ENCODE data around the gene IGSF9B.
A peak's percentile ranks its signal among the peaks of the same experiment; 100 is the strongest.

Gene IGSF9B

GRCh38 chr11:133936136-133936535 lies 20.6 kb downstream of the IGSF9B start:
- DNase-seq = no peak

- no peak for DNase-seq
Measured at GRCh38 chr11:133935551-133935910, 21.2 kb downstream of the IGSF9B start.

GRCh38 chr11:133934599-133935550 lies 21.9 kb downstream of the IGSF9B start:
- no peak for DNase-seq

- DNase-seq = no peak
Measured at GRCh38 chr11:133934096-133934495, 22.7 kb downstream of the IGSF9B start.

- no peak for DNase-seq
Measured at GRCh38 chr11:133931449-133932060, 25.2 kb downstream of the IGSF9B start.

- no peak for DNase-seq
Measured at GRCh38 chr11:133930767-133931448, 25.9 kb downstream of the IGSF9B start.

- DNase-seq = no peak
Measured at GRCh38 chr11:133930053-133930766, 26.6 kb downstream of the IGSF9B start.

- DNase-seq = no peak
Measured at GRCh38 chr11:133929401-133930052, 27.2 kb downstream of the IGSF9B start.

GRCh38 chr11:133928628-133929059 lies 28.1 kb downstream of the IGSF9B start:
- no peak for DNase-seq

GRCh38 chr11:133927690-133928627 lies 28.8 kb downstream of the IGSF9B start:
- peak; percentile 49 to 74 for DNase-seq

GRCh38 chr11:133926466-133927246 lies 30.1 kb downstream of the IGSF9B start:
- no peak for DNase-seq

GRCh38 chr11:133925756-133926155 lies 31.0 kb downstream of the IGSF9B start:
- no peak for DNase-seq

GRCh38 chr11:133924661-133925060 lies 32.1 kb downstream of the IGSF9B start:
- no peak for DNase-seq

- DNase-seq = no peak
Measured at GRCh38 chr11:133922078-133922870, 34.5 kb downstream of the IGSF9B start.

- DNase-seq = no peak
Measured at GRCh38 chr11:133921513-133921912, 35.3 kb downstream of the IGSF9B start.

- DNase-seq = no peak
Measured at GRCh38 chr11:133921026-133921425, 35.7 kb downstream of the IGSF9B start.

- DNase-seq = no peak
Measured at GRCh38 chr11:133920109-133920990, 36.4 kb downstream of the IGSF9B start.

GRCh38 chr11:133919330-133920108 lies 37.2 kb downstream of the IGSF9B start:
- no peak for DNase-seq

Data from SHP77 (cell line).